Stimulated activated CD8-positive, alpha-beta memory T cell treated with anti-CD3 and anti-CD28 coated beads, Interleukin-2, amount 100 ng/mL, for 48 hours (primary cell): ENCODE data around the gene SLC24A3.

Source experiments
- DNase-seq, 2 donors: peaks; one replicate each; pipeline ENCODE4 v3.0.0-alpha.2; 2020; ENCODE audit warnings: low read depth in 2 of 2

Gene SLC24A3

GRCh38 chr20:19212469-19212815 lies at the start of gene SLC24A3:
SLC24A3 (plus strand) TSS chr20:19212642.
- no peak for DNase-seq

- DNase-seq = no peak
Measured at GRCh38 chr20:19170148-19170547, 42.3 kb upstream of the SLC24A3 start.

- DNase-seq = no peak
Measured at GRCh38 chr20:19172637-19173036, 39.8 kb upstream of the SLC24A3 start.

GRCh38 chr20:19176470-19177052 lies 35.9 kb upstream of the SLC24A3 start:
- no peak for DNase-seq

GRCh38 chr20:19181552-19181951 lies 30.9 kb upstream of the SLC24A3 start:
- no peak for DNase-seq

GRCh38 chr20:19185083-19185482 lies 27.4 kb upstream of the SLC24A3 start:
- no peak for DNase-seq

- DNase-seq = no peak
Measured at GRCh38 chr20:19193349-19193748, 19.1 kb upstream of the SLC24A3 start.

GRCh38 chr20:19205981-19206396 lies 6.5 kb upstream of the SLC24A3 start:
- DNase-seq = peak; percentile 62 to 64

- DNase-seq = no peak
Measured at GRCh38 chr20:19207541-19207940, 4.9 kb upstream of the SLC24A3 start.

GRCh38 chr20:19210391-19211155 lies 1.9 kb upstream of the SLC24A3 start:
- DNase-seq = no peak

GRCh38 chr20:19211252-19211651 lies 1.2 kb upstream of the SLC24A3 start:
- no peak for DNase-seq

- no peak for DNase-seq
Measured at GRCh38 chr20:19211661-19212468, 577 bp upstream of the SLC24A3 start.

- DNase-seq = peak; percentile 12 to 27
Measured at GRCh38 chr20:19212821-19213502, 520 bp downstream of the SLC24A3 start.

- no peak for DNase-seq
Measured at GRCh38 chr20:19213946-19214490, 1.6 kb downstream of the SLC24A3 start.

GRCh38 chr20:19218411-19218810 lies 6.0 kb downstream of the SLC24A3 start:
- no peak for DNase-seq

GRCh38 chr20:19222520-19223040 lies 10.1 kb downstream of the SLC24A3 start:
- DNase-seq = no peak

GRCh38 chr20:19223640-19224039 lies 11.2 kb downstream of the SLC24A3 start:
- DNase-seq = no peak

GRCh38 chr20:19231359-19232035 lies 19.1 kb downstream of the SLC24A3 start:
- DNase-seq = no peak

GRCh38 chr20:19232997-19233794 lies 20.8 kb downstream of the SLC24A3 start:
- DNase-seq = no peak

GRCh38 chr20:19236371-19237055 lies 24.1 kb downstream of the SLC24A3 start:
- no peak for DNase-seq
